ENCODE measurements around the gene IFITM10. TPM values are rescaled to one million over a fixed set of nuclear protein-coding genes. Genes with fewer than 3 reads are reported as not detected.

Gene IFITM10
- total RNA-seq, 2 donors from 2014 or later = 0.27 to 0.76 TPM

GRCh38 chr11:1731451-1732059 is 18.8 kb downstream of the IFITM10 start:
- DNase-seq (no peak), ATAC-seq (no peak)
- intact Hi-C loops (cut with DNase I) = no loop called here

- no peak for ATAC-seq
- intact Hi-C loops (cut with DNase I) = no loop called here
These were observed 20.3 kb downstream of the IFITM10 start for GRCh38 chr11:1730059-1730629.

DNA sequence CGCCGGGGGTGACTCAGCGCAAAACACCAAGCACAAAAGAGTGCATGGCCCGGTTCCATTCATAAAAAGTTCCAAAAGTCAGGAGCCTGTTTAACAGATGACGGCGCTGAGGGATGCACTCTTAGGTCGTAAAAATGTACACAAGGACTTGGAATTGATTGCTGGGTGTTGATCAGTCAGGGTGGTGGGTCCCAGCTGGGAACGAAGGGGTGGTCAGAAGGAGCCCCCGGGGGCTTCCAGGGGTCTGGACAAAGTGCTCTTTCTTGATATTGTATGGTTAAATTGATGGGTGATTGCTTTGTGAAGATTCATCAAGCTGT is 20.7 kb downstream of the IFITM10 start:
- DNase-seq = no peak
- intact Hi-C loops (cut with DNase I) = no loop called here
- no peak for ATAC-seq

More at GRCh38 chr11:1730059-1730629, 20.3 kb downstream of the IFITM10 start:
- DNase-seq = no peak

GRCh38 chr11:1728931-1729691 is 21.3 kb downstream of the IFITM10 start:
- intact Hi-C loops (cut with DNase I) = no loop called here
- DNase-seq (no peak), ATAC-seq (no peak)

GRCh38 chr11:1728301-1728700 is 22.1 kb downstream of the IFITM10 start:
- DNase-seq (no peak), ATAC-seq (no peak)
- intact Hi-C loops (cut with DNase I) = no loop called here

- intact Hi-C loops (cut with DNase I) = no loop called here
- ATAC-seq (no peak), DNase-seq (no peak)
These were observed 22.5 kb downstream of the IFITM10 start for GRCh38 chr11:1727861-1728260.

DNA sequence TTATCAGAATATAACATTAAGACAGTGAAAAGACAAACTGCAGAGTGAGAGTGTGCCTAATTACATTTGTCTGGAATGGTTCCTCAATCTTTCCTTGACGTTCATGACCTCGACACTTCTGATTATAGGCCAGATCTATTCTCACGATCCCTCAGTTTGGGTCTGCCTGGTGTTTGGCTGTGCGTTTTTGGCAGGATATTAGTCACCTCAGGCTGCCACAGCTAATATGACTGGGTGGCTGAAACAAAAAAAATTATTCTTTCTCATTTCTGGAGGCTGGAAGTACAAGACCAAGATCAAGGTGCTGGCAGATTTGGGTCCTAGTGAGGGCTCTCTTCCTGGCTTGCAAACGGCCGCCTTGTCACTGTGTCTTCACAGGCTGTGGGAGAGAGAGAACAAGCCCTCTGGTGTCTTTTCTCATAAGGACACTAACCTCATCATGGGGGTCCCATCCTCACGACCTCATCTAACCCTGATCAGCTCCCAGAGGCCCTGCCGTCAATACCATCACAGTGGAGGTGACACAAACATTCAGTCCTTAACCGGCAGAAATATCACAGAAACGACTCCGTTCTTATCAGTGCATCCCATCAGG is 23.2 kb downstream of the IFITM10 start:
- DNase-seq = no peak
- intact Hi-C loops (cut with DNase I) = no loop called here
- ATAC-seq = no peak

DNA sequence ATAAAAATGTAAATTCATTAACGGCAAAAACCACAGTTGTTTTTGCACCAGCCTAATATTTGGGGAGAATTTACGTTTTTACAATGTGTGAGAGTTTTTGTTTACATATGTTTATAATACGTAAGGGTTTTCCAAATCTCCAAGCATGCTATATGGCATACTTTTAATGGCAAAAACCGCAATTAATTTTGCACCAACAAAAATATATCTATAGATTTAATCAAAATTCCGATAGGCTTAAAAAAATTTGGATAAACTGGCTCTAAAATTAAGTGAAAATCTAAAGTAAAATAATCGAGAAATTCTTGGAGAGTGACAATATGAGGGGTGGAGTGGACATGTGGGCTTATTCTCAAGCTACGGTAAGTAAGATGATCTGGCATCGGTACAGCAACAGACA is 30.6 kb downstream of the IFITM10 start:
- no peak for ATAC-seq
- DNase-seq = no peak

DNA sequence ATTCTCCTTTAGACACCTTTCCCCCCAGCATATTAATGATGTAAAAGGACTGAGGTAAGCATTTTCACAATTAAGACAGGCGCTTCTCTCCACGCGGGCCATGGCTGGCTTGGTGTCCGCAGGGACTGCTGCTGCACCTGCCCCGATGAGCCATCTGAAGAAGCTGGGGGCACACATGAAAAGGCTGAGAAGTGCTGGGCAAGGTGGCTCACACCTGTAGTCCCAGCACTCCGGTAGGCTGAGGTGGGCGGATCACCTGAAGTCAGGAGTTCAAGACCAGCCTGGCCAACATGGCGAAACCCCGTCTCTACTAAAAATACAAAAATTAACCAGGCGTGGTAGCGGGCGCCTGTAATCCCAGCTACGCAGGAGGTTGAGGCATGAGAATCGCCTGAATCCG is 32.1 kb downstream of the IFITM10 start:
- intact Hi-C loops (cut with DNase I) = no loop called here

More for the DNA sequence above, 30.6 kb downstream of the IFITM10 start:
- intact Hi-C loops (cut with DNase I) = loop anchor here in 1 of 2 donors (5.0 kb wide), 1 partner anchor 93 kb away; no protein-coding TSS in a partner anchor

GRCh38 chr11:1717745-1718144 is 32.6 kb downstream of the IFITM10 start:
- ATAC-seq = peak in 1 of 2 donors; percentile 77
- intact Hi-C loops (cut with DNase I) = no loop called here
- no peak for DNase-seq

More for the DNA sequence above, 32.1 kb downstream of the IFITM10 start:
- ATAC-seq (no peak), DNase-seq (no peak)

- ATAC-seq (peak; percentile 70 to 84), DNase-seq (no peak)
- intact Hi-C loops (cut with DNase I) = no loop called here
These were observed 35.2 kb downstream of the IFITM10 start for GRCh38 chr11:1714908-1715885.

- intact Hi-C loops (cut with DNase I) = no loop called here
- ATAC-seq (no peak), DNase-seq (no peak)
These were observed 41.7 kb downstream of the IFITM10 start for GRCh38 chr11:1708716-1709115.

DNA sequence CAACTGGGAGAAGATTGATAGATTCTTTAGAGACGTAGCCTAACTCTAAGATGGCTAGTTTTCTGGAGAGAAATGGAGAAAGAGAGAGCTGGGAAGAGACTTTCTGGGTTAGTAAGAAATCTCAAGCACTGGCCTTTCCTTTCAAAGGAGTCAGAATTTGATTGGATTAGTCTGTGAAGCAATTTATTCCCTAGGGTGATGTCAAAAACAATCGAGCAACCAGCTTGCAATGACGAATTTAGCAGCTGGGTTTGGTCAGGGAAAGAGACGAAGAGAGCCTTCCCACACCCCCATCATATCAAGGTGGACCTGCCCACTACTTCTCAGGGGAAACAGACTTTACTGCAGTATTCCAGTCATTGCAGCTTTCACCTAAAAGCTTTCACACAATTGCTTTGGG is 42.6 kb downstream of the IFITM10 start:
- intact Hi-C loops (cut with DNase I) = no loop called here
- ATAC-seq = no peak

DNA sequence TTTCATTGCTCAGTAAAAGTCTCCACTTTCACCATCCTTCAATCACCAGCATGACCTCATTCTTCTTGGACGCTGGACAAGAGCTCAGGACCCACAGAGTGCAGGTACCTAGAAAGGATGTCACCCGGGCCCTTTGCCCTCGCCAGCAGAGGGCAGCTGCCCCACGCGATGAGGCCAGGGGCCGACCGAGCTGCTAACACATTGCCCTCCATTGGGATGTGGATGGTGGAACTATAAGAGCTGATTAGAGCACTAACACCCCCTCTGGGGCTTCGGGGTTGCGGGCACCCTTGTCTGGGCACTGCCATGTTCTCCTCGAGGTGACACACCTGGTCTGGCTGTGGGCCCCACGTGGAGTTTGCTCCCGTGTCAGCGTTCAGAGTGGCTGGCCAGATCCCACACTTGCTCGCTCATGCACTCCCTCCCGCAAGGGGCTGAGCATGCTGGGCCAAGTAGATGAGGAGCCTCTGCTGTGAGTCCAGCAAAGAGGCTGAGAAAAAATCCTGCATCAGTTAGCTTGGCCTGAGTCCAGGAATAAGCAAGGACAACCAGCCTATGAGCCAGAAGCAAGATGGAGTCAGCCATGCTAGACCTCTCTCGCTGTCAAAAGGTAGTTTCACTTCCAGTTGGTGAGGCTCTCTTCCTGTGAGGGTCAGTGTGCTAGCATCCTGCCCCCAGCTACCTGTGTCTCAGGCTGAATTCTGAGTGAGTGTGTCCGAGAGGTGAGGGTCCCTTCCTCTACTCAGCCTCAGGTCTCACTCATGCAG is 43.6 kb downstream of the IFITM10 start:
- intact Hi-C loops (cut with DNase I) = no loop called here
- ATAC-seq = peak in 1 of 2 donors; percentile 38
- DNase-seq = no peak

More for the DNA sequence above, 42.6 kb downstream of the IFITM10 start:
- DNase-seq = no peak

- intact Hi-C loops (cut with DNase I) = no loop called here
- no peak for ATAC-seq
- DNase-seq = no peak
These were observed 45.0 kb downstream of the IFITM10 start for GRCh38 chr11:1705126-1706052.

DNA sequence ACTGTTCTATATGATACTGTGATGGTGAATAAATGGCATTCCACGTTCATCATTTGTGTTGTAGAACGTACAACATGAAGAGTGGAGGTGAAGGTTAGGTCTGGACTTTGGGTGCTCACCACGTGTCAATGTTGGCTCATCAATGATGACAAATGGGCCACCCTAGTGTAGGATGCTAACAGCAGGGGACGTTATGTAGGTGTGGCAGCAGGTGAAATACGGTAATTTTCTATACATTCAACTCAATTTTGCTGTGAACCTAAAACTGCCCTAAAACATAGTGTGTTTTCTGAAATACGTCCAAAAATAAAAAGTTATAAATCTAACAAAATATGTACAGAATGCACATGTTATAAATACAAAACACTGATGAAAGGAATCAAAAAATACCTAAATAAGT is 47.2 kb downstream of the IFITM10 start:
- intact Hi-C loops (cut with DNase I) = no loop called here
- DNase-seq = no peak
- ATAC-seq = no peak

GRCh38 chr11:1702506-1702905 is 47.9 kb downstream of the IFITM10 start:
- DNase-seq (no peak), ATAC-seq (no peak)
- intact Hi-C loops (cut with DNase I) = no loop called here

Measured in left cardiac atrium (tissue), 4 donors.